GM12873 (cell line): ENCODE measurements around the gene HRCT1.

Source experiments
- CTCF ChIP-seq: IDR thresholded peaks from 2 replicates; pipeline ENCODE4 v1.5.1; 2012; ENCODE audit warnings: low read depth, mild to moderate bottlenecking, moderate library complexity, low read length, control low read depth; ENCODE audit not compliant: insufficient read depth; ENCODE audit errors: missing control alignments

HRCT1 gene

GRCh38 chr9:35954942-35955546 is 49.0 kb downstream of the HRCT1 start:
- TF ChIP-seq CTCF: peak; percentile 89

GRCh38 chr9:35956651-35957050 is 50.6 kb downstream of the HRCT1 start:
- no peak for TF ChIP-seq CTCF
